NT2/D1 (cell line): ENCODE results near the gene P2RX2.

ENCODE experiments used
- DNase-seq: peaks from one replicate; pipeline ENCODE4 v3.0.0-alpha.2; 2011; ENCODE audit warnings: low read depth, low spot score
- H3K27me3 ChIP-seq: 2 replicates; pipeline ENCODE4 v1.6.0; 2011; ENCODE audit warnings: mild to moderate bottlenecking; ENCODE audit not compliant: insufficient read length, insufficient read depth
- H3K36me3 ChIP-seq: 2 replicates; pipeline ENCODE4 v1.6.1; 2011; ENCODE audit warnings: mild to moderate bottlenecking, low read length, mixed read lengths; ENCODE audit not compliant: insufficient read depth, insufficient read length
- H3K4me1 ChIP-seq: 2 replicates; pipeline ENCODE4 v1.5.1; 2011; ENCODE audit not compliant: insufficient read depth, insufficient read length
- H3K4me3 ChIP-seq: 2 replicates; pipeline ENCODE4 v1.5.1; 2011; ENCODE audit warnings: low read depth; ENCODE audit not compliant: insufficient read length
- H3K9ac ChIP-seq: 2 replicates; pipeline ENCODE4 v1.6.0; 2011; ENCODE audit warnings: low read depth; ENCODE audit not compliant: insufficient read length
- H3K9me3 ChIP-seq: 2 replicates; pipeline ENCODE4 v1.5.1; 2011; ENCODE audit warnings: mild to moderate bottlenecking, low read length; ENCODE audit not compliant: insufficient read depth
- SUZ12 ChIP-seq: IDR thresholded peaks from 2 replicates; pipeline ENCODE4 v1.6.1; 2011; ENCODE audit not compliant: insufficient read length, insufficient read depth; ENCODE audit errors: extremely low read depth
- YY1 ChIP-seq: IDR thresholded peaks from 2 replicates; pipeline ENCODE4 v1.6.1; 2011; ENCODE audit not compliant: insufficient read length, insufficient read depth
- ZNF274 ChIP-seq: IDR thresholded peaks from 2 replicates; pipeline ENCODE4 v1.6.1; 2011; ENCODE audit warnings: mild to moderate bottlenecking, low read depth, low read length

The P2RX2 gene

GRCh38 chr12:132629330-132629729 is 10.8 kb downstream of the P2RX2 start:
- no peaks in the 10 kb centered on the region for H3K4me1 ChIP-seq
- H3K4me3 ChIP-seq = no peak overlapping the region
- H3K9me3 ChIP-seq = no peaks in the 10 kb centered on the region
- H3K27me3 ChIP-seq = no peaks in the 10 kb centered on the region
- peaks cover 88% of the 10 kb centered on the region for H3K36me3 ChIP-seq
- no peak for DNase-seq
- H3K9ac ChIP-seq = no peak overlapping the region
- TF ChIP-seq SUZ12 (no peak), YY1 (no peak), ZNF274 (no peak)

GRCh38 chr12:132630672-132631071 is 12.1 kb downstream of the P2RX2 start:
- no peak for TF ChIP-seq ZNF274
- TF ChIP-seq SUZ12 = no peak
- TF ChIP-seq YY1 = no peak
- peaks cover 88% of the 10 kb centered on the region for H3K36me3 ChIP-seq

DNA sequence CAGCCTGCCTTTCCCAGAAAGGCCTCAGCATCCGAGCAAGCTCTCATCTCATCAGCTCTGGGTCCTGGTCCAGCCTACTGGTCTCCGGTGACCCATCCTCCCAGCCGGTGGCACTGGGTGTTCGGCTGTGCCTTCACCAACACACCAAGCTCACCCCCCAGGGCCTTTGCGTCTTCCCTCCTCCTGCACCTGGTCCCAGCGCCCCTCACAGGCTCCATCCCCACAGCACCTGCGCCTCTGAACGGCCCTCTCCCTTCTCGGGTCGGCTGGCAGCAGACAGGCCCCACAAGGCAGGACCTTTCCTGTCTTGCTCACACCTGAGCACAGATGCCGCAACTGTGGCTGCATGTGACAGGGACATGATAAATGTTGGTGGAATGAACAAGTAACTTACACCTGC is 13.1 kb downstream of the P2RX2 start:
- Histone ChIP-seq H3K36me3 (peaks cover 90% of the 10 kb centered on the region), H3K9me3 (no peaks in the 10 kb centered on the region), H3K27me3 (no peaks in the 10 kb centered on the region), H3K9ac (no peak overlapping the region), H3K4me1 (no peaks in the 10 kb centered on the region), H3K4me3 (no peak overlapping the region)
- TF ChIP-seq ZNF274 (no peak), SUZ12 (no peak), YY1 (no peak)
- no peak for DNase-seq

More at GRCh38 chr12:132630672-132631071, 12.1 kb downstream of the P2RX2 start:
- DNase-seq = no peak
- no peaks in the 10 kb centered on the region for H3K4me1 ChIP-seq
- H3K27me3 ChIP-seq = no peaks in the 10 kb centered on the region
- no peak overlapping the region for H3K4me3 ChIP-seq
- H3K9ac ChIP-seq = no peak overlapping the region
- H3K9me3 ChIP-seq = no peaks in the 10 kb centered on the region

GRCh38 chr12:132632521-132633228 is 14.1 kb downstream of the P2RX2 start:
- Histone ChIP-seq H3K4me3 (no peak overlapping the region), H3K36me3 (peaks cover 94% of the 10 kb centered on the region), H3K4me1 (peaks cover 3% of the 10 kb centered on the region), H3K9ac (no peak overlapping the region), H3K27me3 (no peaks in the 10 kb centered on the region), H3K9me3 (no peaks in the 10 kb centered on the region)
- DNase-seq = no peak
- no peak for TF ChIP-seq YY1
- no peak for TF ChIP-seq ZNF274
- TF ChIP-seq SUZ12 = no peak

- no peaks in the 10 kb centered on the region for H3K9me3 ChIP-seq
- H3K36me3 ChIP-seq = peaks cover 99% of the 10 kb centered on the region
- H3K27me3 ChIP-seq = no peaks in the 10 kb centered on the region
- H3K4me3 ChIP-seq = no peak overlapping the region
- peaks cover 6% of the 10 kb centered on the region for H3K4me1 ChIP-seq
- TF ChIP-seq ZNF274 = no peak
- TF ChIP-seq YY1 = no peak
- no peak for TF ChIP-seq SUZ12
- DNase-seq = no peak
- H3K9ac ChIP-seq = no peak overlapping the region
Measured at GRCh38 chr12:132633398-132633797, 14.8 kb downstream of the P2RX2 start.

- TF ChIP-seq ZNF274 (no peak), SUZ12 (no peak), YY1 (no peak)
- Histone ChIP-seq H3K4me1 (peaks cover 6% of the 10 kb centered on the region), H3K36me3 (peaks cover 100% of the 10 kb centered on the region), H3K9ac (no peak overlapping the region), H3K9me3 (no peaks in the 10 kb centered on the region), H3K27me3 (no peaks in the 10 kb centered on the region), H3K4me3 (no peak overlapping the region)
- no peak for DNase-seq
Measured at GRCh38 chr12:132633901-132634300, 15.3 kb downstream of the P2RX2 start.

- H3K9ac ChIP-seq = no peak overlapping the region
- DNase-seq = no peak
- H3K4me1 ChIP-seq = peaks cover 6% of the 10 kb centered on the region
- TF ChIP-seq YY1 (no peak), ZNF274 (no peak), SUZ12 (no peak)
- no peaks in the 10 kb centered on the region for H3K9me3 ChIP-seq
- H3K36me3 ChIP-seq = peaks cover 100% of the 10 kb centered on the region
- no peaks in the 10 kb centered on the region for H3K27me3 ChIP-seq
- H3K4me3 ChIP-seq = no peak overlapping the region
Measured at GRCh38 chr12:132634411-132634990, 15.9 kb downstream of the P2RX2 start.
